ENCODE results near the gene ATP2C1.
A peak's percentile ranks its signal among the peaks of the same experiment; 100 is the strongest.
"Not testable (repeated sequence)": the region's sequence is repeated elsewhere in the genome, so short reads cannot be mapped to it uniquely, and the experiment has no call there.

ATP2C1 gene, protein sequence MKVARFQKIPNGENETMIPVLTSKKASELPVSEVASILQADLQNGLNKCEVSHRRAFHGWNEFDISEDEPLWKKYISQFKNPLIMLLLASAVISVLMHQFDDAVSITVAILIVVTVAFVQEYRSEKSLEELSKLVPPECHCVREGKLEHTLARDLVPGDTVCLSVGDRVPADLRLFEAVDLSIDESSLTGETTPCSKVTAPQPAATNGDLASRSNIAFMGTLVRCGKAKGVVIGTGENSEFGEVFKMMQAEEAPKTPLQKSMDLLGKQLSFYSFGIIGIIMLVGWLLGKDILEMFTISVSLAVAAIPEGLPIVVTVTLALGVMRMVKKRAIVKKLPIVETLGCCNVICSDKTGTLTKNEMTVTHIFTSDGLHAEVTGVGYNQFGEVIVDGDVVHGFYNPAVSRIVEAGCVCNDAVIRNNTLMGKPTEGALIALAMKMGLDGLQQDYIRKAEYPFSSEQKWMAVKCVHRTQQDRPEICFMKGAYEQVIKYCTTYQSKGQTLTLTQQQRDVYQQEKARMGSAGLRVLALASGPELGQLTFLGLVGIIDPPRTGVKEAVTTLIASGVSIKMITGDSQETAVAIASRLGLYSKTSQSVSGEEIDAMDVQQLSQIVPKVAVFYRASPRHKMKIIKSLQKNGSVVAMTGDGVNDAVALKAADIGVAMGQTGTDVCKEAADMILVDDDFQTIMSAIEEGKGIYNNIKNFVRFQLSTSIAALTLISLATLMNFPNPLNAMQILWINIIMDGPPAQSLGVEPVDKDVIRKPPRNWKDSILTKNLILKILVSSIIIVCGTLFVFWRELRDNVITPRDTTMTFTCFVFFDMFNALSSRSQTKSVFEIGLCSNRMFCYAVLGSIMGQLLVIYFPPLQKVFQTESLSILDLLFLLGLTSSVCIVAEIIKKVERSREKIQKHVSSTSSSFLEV

DNA sequence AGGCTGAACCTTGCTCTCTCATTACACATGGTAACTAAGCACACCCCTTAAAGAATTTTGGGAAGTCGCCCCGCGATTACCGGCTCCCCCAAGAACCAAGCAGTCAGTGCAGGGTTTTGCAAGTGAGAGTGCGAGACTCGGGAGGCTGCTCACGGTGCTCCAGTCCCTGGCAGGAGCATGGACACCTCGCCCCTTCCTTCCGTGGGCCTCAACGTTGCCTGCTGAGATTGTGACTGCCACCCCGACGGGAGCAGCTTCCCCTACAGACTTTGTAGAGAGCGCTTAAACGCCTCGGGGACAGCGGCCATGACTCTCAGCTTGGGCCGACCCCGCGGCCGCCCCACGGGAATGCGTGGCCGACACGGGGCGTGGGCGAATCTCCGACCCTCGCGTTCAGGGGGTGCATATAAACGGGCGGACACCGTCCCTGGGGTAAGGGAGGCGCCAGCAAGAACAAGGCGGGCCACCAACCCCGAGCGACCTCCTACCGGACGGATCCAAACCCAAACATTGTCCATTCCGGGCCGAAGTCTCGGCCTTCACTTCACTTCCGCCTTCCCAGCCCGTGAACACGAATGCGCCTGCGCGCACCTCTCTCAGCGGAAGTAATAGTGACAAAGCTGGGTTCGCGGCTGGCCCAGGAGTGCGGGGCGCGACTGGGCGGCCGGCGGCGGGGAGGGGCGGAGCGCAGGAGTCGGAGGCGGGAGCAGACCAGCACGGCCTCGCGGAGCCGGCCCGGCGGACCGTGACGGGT is at the start of gene ATP2C1:
ATP2C1 (plus strand) TSS at position 709 of the 754 bp plus-strand sequence. CDS start 686 bp downstream, outside the sequence.
- peak; percentile 90 for DNase-seq

DNA sequence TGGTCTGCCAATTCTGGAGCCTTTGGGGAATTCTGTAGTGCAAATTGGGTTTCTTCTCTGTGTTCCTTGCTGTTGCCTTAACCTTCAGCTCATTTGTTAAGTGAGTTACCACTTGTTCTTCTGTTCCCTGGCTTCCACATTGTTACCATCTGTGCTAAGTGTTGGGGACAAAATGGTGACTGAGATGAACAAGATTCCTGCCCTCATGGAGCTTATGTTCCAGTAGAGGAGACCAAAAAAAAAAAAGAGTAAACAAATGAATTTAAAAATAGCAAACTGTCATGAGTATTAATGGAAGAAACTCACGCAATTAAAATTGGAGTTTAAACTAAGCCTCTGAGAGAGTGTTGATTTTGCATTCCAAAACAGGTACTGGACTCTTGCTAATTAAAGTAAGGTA is 49.4 kb upstream of the ATP2C1 start:
- no peak for DNase-seq

DNA sequence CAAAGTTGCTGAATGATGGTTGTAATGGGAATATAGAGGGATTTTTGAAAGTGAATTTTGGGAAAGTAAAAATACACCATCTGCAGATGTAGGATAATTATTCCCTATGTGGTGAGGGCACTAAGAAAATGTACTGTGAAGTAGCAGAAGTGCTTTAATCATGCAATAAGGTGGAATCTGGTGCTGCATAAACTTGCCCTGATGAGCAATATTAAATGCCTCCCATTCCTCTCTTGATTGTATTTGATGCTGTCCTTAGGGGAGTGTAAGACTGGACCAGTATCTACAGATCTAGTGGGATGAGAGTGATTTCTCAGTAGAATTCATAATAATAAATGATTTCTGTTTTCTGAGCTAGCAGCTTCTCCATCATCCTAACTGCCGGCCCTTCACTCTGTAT is 47.7 kb upstream of the ATP2C1 start:
- no peak for DNase-seq

DNA sequence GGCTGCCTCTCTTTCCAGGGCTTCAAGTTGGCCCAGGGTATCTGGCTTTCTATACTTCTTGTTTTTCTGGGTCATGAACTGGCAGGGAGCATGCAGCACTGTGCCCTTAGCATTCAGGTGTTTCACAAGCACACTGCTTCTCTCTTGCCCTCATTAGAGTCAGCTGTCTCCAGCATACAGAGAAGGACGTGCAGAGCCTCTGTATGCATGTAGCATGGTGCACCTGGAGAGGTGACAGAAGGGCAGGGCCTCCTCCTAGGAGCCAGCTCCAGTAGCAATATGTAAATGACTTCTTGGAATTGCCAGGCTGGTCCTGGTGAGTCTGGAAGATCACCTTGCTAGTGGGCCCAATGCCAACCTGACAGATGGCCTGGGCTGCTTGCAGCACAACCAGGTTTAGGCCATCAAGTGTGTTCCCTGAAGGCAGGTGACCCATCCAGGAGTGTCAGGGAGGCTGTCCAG is 44.8 kb upstream of the ATP2C1 start:
- DNase-seq = peak; percentile 78

DNA sequence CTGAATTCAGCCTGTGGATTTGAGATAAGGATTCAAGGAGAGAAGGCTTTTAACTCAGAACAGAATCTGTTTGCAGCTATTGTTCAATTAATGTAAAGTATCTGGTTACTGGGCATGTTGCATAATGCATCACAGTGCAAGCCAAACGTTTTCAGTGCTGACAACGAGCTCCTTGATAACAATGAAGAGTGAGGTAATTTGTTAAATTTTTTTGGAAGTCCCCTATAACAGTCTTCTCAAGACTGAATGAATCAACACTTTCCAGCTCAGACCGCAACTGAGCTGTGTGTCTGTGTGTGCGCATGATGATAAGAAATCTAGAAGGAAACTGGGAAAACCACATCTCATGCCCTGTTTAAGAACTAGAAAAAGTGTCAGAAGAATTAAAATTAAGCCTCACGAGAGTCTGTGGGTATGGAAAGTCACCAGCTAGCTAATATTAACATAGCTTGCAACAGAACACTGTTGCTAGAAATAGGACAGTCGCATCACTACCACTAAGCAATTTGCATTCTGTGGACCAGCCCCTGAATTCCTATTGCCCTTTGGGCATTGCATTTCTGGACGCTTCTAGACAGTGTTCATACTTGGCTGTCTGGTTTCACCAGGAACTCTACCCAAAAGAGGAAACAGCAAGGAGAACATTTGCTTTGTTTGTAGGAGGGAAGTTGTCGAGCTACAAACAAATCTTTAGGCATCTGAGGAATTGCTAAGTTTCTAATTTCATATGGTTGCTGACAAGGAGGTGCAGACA is 43.7 kb upstream of the ATP2C1 start:
- DNase-seq = peak; percentile 99

DNA sequence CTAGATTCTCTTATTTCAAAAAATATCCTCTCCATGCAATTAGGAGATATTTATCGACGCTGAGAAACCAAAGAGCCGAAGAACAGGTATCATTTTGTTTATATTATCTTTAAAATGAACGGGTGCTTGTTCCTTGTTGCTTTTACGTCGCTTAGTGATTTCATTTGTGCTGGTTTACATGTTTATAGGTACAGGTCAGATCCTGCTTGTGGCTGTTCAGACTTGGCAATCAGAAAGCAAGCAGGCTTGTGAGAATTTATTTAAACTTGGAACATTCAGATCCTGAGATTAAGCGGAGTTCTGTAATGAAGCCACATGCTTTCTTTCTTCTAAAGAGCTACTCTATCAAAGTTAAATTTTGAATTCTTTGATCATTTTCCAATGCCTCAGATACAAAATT is 43.0 kb upstream of the ATP2C1 start:
- no peak for DNase-seq

DNA sequence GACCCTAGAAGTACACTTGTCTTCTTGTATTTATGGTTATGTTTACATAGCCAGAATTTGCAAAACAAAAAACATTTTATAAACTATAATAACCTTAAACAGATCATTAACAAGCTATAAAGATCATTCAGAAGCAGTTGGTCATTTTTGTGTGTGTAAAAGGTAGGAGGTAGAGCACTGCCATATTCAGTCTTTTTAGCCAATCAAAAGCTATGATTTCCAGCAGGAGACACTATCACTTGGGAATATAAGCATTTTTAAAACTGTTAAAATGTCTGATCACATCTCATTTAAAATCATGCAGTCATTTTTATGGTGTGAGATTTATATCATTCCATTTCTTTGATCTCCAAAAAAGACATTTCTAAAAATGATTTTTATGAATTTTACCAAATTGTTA is 42.6 kb upstream of the ATP2C1 start:
- no peak for DNase-seq

DNA sequence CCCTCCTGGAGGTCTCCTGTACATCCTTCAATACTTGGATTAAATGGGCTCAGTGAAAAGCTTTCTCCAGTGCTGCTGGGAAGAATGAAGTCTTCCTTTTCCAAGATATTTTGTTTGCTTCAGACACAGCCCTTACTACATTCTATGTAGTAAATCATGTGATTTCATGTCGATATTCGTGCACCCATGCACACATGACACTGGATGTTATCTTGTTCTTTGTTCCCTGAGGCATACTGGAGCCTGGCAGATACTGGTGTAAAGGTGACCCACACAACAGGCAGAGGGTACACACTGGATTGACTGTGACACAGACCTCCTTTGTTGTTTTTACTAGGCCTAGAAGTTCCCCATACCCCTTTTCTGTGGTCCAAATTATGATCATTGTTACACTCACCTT is 40.3 kb upstream of the ATP2C1 start:
- no peak for DNase-seq

DNA sequence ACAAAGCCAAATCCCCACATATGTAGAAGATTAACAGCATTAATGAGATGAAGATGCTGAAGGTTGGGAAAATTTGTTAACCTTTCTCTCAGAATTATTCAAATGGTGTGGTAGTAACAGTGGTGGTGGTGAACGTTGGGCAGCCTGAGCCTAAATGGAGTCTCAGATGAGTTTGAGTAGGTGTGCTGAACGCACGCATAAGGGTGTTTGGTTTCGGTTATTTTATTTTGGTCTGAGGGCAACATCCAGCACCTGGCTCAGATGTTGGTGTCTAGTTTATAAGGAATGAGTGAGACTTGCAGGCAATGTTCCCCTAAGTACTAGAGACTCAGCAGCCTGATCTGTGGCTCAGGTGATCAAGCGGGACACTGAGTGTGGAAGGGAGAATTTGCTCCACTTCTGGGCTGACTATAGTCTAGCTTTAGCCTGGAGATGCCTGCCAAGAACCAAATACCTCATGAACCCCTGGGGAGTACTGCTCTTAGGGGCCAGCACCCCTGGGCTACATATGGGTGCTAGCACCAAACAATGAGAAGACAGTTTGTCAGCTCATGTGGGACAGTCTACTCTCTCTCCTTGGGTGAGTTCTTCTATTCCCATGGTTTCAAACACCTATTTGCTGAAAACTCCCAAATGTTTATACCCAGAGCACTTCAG is 39.5 kb upstream of the ATP2C1 start:
- DNase-seq = no peak

DNA sequence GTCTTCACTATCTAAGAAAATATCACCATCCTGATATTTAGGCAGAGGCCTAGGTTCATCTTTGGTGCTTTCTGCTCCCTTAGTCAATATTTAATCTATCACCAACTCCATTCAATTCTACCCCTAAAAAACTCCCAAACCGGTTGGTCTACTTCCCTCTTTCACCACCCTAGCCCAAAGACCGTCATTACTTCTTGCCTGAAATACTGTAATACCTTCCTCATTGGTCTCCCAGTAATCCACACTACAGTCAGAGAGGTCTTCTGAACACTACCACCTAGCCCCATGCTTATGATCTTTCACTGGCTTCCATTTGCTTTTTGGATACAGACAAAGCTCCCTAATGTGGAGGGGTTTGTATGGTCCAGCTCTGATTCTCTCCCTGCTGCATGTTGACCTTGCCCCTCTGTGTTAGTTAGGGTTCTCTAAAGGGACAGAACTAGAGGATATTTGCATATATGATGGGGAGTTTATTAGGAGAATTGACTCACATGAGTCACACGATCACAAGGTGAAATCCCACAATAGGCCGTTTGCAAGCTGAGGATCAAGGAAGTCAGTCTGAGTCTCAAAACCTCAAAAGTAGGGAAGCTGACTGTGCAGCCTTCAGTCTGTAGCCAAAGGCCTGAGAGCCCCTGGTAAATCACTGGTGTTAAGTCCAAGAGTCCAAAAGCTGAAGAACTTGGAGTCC is 36.4 kb upstream of the ATP2C1 start:
- DNase-seq = peak; percentile 21

DNA sequence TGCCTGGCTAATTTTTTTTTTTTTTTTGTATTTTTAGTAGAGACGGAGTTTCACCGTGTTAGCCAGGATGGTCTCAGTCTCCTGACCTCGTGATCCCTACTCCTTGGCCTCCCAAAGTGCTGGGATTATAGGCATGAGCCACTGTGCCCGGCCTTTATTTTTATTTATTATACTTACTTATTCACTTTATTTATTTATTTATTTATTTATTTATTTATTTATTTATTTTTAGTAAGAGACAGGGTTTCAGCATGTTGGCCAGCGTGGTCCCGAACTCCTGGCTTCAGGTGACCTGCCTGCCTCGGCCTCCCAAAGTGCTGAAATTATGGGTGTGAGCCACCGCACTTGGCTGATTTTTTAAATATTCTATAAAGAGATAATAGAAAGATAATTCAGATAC is 31.8 kb upstream of the ATP2C1 start:
- DNase-seq = not testable (repeated sequence)

DNA sequence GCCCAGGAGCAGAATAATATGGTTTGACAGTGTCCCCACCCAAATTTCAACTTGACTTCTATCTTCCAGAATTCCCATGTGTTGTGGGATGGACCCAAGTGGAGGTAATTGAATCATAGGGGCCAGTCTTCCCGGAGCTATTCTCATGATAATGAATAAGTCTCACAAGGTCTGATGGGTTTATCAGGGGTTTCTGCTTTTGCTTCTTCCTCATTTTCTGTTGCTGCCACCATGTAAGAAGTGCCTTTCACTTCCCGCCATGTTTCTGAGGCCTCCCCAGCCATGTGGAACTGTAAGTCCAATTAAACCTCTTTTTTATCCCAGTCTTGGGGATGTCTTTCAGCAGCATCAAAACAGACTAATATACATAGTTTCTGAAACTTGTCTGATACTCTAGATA is 28.4 kb upstream of the ATP2C1 start:
- DNase-seq = no peak

DNA sequence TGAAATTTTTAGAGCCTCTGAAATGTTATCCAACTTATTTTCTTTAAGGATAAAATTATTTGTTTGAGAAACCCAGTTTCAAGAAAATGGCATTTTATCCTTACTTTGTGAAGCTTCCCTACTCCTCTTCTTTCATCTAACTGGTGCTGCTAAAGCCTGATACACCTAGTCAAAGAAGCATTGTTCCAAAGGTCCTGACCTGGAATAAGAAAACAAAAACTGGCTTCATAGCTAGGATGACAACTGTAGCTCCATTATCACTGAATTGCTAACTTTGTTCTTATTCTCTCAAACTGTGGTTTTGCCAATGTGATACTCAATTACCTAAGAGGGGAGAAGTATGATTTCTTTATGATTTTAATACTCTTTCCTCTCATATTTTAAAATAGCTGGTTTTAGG is 27.6 kb upstream of the ATP2C1 start:
- no peak for DNase-seq

DNA sequence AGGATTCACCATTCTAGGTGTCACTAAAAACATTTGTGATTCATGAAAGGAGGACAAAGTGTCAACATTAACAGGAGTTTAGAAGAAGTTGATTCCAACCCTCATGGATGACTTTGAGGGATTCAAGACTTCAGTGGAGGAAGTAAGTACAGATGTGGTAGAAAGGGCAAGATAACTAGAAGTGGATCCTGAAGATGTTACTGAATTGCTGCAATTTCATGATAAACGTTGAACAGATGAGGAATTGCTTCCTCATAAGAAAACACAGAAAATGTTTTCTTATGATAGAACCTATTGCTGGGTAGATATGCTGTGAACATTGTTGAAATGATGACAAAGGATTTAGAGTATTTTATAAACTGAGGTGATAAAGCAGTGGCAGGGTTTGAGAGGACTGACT is 23.5 kb upstream of the ATP2C1 start:
- no peak for DNase-seq

DNA sequence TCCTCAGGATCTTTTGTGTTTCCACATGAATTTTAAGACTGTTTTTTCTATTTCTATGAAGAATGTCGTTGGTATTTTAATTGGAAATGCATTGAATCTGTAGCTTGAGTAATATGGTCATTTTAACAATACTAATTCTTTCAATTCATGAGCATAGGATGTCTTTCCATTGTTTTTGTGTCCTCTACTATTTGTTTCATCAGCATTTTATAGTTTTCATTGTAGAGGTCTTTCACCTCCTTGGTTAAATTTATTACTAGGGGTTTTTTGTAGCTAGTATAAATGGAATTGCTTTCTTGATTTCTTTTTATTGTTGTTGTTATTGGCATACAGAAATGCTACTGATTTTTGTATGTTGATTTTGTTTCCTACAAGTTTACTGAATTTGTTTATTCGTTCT is 17.3 kb upstream of the ATP2C1 start:
- DNase-seq = no peak

DNA sequence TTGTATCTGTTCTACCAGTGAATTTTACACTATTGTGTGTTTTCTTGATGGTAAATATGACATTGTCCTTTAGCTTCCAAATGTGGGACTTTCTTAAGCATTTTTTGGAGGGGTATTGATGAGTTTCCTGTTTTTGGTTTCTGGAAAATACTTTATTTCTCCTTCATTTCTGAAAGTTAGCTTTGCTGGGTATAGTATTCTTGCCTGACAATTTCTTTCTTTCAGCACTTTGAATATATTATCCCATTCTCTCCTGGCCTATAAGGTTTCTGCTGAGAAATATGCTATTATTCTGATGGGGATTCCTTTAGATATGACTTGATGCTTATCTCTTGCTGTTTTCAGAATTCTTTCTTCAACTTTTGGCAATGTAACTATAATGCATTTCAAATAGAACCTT is 15.4 kb upstream of the ATP2C1 start:
- DNase-seq = no peak

DNA sequence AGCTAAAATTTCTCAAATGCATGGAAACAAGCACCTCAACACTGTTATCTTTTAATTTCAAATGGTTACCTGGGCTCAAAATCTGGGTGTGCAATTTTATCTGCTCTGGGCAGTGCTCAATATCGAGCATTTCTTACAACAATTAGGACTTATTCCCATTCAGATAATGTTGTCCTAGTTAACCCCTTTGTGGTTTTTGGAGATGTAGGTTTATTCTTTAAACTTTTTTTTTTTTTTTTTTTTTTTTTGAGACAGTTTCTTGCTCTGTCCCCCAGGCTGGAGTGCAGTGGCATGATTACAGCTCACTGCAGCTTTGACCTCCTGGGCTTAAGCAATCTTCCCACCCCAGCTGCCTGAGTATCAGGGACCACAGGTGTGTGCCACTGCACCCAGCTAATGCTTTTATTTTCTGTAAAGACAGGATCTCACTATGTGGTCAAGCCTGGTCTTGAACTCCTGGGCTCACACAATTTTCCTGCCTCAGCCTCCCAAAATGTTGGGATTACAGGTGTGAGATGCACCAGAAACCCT is 4.4 kb upstream of the ATP2C1 start:
- DNase-seq = no peak

DNA sequence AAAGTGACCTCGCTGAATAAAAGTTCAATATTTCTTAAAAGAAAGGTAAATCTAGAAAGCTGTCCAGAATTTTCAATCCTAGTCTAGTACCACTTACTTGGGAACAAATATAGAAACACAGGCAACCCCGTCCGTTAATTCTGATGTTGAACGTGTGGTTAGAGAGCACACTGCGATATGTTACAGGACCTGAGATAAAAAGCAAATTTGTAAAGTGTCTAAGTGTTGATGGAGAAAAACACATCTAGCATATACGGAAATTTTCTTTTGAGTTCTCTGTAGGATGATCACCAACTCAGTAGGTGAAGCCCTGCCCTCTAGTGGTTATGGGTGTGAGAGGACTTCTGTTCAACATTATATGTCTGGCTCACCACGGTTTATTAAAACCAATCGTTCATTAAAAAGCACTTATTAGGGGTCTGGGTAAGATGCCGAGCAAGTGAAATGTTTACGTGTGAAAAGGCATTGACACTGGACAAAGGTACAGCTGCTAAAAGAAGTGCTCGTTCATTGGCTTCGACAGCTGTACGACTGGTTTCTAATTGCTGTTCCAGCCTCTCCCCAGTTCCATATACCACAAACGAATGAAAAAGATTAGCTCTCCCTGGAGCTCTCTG is 1.0 kb upstream of the ATP2C1 start:
- peak; percentile 56 for DNase-seq

DNA sequence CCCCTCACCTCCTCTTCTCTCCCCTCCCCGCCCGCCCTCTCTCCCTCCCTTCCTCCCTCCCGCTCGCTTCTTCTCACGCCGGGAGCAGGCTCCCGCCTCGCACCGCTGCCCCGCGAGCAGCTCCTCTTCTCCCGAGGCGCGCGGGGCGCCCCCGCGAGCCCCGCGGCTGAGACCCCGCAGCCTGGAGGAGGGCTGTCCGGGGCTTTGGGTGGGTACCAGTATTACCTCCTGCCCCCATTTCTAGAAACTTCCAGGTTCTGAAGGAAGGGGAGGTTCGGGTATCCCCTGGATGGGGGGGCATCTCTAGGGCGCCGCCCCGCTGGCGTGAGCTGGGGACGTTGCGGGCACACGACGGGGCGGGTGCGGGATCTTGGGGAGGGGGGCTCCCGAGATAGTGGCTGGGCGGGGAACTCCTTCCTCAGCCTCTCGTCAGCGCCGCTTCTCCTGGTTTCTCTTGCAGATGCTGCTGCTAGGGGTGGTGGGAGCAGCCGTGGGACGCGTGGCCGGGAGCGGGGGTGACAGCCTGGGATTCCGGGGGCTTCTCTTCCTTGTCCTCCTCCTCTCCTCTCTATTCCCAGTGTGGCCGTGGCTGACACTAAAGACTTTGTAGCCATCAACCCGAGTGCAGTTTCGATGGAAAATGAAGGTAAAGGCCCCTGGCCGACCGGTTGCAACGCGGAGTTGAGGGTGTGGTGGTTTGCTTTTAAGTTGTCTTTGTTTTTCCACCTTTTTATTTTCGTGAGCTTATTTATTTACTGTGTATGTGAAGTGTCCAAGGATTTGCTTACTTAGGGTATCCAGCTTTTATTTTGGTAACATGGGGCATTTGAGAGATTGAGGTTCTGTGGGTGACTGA is 474 bp downstream of the ATP2C1 start:
- no peak for DNase-seq

DNA sequence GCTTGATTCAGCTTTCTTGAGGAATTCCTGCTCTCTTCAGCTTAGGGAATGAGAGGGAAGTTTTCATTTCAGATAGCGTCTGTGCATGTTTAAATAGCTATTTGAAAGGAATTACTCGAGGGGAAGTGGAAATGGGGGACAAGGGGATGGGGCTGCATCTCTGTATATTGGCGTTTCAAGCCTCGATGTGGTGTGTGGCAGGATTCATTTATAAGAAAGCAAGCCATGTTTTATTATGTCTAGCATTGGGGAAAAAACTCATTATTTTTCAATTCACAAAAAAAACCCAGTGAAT is 1.0 kb downstream of the ATP2C1 start:
- DNase-seq = no peak

Measured in GF-D8 (cell line).